GM19035 (cell line): ENCODE measurements around the gene COX8C.

Experiments used
- ATAC-seq: cut with Tn5 transposase; IDR thresholded peaks from one replicate; pipeline ENCODE4 v1.9.1; 2021; ENCODE audit not compliant: unreplicated experiment

Gene COX8C, protein sequence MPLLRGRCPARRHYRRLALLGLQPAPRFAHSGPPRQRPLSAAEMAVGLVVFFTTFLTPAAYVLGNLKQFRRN

GRCh38 chr14:93346926-93347721 is at the start of gene COX8C:
Gene COX8C, plus strand, starts transcription at chr14:93347182. Its CDS starts 87 bp downstream, at chr14:93347269.
- no peak for ATAC-seq

- no peak for ATAC-seq
Measured at GRCh38 chr14:93299416-93299815, 47.6 kb upstream of the COX8C start.

DNA sequence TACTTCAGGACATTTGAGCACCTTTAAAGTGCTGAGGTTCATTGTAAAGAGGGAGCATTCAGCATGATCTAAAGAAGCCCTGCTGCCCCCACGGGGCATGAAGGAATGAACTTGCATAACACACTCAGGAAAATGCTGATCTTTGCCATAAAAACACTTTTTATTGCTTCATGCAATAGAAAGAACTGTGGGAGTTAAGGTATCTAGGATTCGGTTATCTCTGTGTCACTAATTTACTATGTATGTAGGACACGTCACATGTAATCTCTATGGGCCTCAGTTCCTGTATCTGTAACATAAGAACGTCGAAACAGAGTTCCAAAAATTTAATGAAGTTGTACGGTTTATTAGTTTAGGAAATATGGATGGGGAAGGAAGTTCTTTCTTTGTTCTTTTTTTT is 47.1 kb upstream of the COX8C start:
- ATAC-seq, result no peak

- no peak for ATAC-seq
Measured at GRCh38 chr14:93301821-93302447, 45.0 kb upstream of the COX8C start.

GRCh38 chr14:93302688-93303581 is 44.0 kb upstream of the COX8C start:
- no peak for ATAC-seq

GRCh38 chr14:93303659-93304058 is 43.3 kb upstream of the COX8C start:
- no peak for ATAC-seq

GRCh38 chr14:93304771-93305170 is 42.2 kb upstream of the COX8C start:
- ATAC-seq, result no peak

- no peak for ATAC-seq
Measured at GRCh38 chr14:93305725-93306418, 41.1 kb upstream of the COX8C start.

DNA sequence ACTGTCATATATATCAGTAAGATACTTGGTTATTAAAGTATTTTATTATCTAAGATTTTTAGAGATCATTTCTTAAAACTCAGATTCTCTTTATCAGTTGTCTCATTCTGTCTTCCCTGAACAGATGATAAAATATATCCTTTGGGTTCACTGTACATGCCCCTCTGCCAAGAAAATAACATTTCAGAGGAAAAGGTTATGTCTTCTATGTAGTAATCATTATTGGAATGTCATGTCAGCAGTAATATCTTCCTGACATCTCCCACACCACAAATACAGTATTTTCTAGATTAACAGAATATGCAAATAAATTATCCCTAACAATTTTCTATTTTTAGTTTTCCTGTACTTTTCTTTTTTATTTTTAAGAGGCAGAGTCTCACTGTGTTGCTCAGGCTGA is 40.2 kb upstream of the COX8C start:
- ATAC-seq, result no peak

DNA sequence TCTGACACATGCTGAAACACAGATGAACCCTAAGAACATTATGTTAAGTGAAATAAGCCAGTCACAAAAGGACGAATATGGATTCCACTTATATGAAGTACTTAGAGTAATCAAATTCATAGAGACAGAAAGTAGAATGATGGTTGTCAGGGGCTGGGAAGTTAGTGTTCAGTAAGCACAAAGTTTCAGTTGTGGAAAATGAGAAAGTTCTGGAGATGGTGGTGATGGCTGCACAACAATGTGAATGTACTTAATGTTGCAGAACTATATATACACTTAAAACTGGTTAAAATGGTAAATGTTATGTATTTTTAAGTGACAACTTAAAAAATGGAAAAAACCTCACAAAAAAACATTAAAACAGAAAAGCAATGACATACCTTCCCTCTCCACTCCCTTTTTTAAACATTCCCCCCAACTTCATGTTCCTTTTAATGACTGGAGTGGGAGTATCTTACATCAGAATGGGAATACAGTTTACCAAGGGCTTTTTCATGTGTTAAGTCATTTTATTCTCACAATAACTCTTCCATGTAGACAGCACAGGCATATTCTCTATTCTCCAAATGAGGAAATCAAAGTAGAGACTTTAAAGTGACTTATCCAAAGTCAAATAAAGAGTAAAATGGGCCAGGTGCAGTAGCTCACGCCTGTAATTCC is 38.2 kb upstream of the COX8C start:
- ATAC-seq, result no peak

DNA sequence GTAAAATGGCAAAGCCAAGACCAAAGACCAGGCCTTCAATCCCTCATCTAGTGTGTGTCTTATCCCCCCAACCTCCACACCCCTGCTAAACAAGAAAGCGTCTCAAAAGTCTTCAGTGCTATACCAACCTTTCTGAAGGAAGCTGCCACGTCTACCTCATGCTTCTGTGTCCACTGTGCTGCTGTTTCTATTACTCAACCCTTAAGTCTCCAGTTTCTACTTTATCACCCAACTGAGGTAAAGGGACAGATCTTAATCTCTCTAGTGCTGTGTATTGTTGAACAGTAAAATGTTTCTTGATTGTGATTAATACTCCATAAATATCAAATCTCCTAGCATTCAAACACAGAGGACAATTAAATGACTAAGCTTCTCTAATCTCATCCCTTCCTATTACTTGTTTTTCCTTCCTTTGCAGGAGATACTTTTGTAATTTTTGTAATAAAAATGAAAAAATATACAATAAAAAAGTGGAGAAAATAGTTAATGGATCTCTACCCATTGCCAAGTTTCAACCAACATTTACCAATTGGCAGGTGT is 37.5 kb upstream of the COX8C start:
- no peak for ATAC-seq

- ATAC-seq, result no peak
Measured at GRCh38 chr14:93311082-93311481, 35.9 kb upstream of the COX8C start.

DNA sequence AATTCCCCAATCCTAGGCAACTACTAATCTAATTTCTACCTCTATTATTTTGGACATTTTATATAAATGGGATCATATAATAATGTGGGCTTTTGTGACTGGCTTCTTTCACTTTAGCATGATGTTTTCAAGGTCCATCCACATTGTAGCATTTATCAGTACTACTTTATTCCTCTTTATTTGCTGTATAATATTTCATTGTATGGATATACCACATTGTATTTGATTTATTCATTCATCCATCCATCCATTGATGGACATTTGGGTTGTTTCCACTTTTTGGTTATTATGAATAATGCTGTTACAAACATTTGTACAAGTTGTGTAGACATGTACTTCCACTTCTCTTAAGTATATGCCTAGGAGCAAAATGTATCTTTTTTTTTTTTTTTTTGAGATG is 31.4 kb upstream of the COX8C start:
- ATAC-seq, result no peak

- ATAC-seq, result no peak
Measured at GRCh38 chr14:93316716-93317115, 30.3 kb upstream of the COX8C start.

DNA sequence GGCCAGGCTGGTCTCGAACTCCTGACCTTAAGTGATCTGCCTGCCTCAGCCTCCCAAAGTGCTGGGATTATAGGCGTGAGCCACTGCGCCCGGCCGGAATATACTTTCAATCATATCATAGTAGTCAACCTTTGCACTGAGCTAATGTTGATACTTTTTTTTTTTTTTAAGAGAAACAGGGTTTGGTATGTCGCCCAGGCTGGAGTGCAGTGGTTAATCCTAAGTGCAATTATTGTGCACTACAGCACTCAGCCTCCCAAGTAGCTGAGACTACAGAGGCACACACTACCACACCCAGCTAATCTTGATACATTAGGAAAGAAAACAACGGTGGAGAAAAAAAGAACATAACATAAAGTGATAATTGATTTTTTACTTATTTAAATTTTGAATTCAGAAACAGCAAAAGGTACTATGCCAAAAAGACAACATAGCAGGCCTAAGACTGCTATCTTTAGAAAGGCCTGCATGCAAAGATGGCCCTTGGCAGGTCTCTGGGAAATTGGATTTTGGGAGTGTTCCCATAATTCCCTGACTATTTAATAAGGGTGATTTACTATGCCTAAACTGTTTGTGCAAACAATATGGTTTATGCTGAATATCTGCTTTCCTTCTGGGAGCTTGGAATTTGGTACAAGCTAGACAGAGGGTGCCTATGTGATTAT is 29.6 kb upstream of the COX8C start:
- no peak for ATAC-seq

DNA sequence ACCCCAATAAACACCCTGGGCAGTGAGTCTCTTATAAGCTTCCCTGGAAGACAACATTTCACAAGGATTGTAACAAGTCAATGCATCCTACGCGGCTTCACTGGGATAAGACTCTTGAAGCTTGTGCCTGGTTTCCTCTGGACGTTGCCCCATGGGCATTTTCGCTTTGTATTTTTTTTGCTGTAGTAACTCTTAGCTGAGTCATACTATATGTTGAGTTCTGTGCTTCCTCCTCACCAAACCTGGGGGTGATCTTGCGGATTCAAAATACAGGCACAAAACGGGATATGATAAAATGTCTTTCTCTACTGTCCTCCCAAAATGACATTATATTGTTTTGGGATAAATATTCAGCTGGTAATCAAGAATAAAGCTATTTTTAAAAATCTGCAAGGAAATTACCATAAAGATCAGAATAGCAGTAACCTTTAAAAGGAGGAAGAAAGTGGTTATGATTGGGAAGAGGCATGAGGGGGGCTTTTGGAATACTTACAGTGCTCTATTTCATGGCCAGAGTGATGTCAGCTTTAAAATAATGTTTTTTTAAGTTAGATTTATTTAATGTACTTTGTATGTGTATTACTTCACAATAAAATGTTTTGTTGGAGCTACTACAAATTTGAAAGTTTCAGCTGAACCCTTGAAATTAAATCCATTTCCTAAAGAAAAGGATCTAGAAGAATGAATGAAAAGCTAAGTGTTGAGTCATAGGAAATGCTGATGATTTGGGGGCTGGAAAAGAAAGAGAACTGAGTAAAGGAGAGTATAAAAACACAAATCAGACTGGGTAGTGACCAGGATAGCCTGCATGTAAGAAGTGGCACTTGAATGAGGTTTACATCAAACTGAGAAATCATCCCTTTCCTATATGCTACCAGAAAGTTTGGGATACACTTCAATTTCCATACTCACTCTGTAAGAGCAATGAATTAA is 28.8 kb upstream of the COX8C start:
- no peak for ATAC-seq

DNA sequence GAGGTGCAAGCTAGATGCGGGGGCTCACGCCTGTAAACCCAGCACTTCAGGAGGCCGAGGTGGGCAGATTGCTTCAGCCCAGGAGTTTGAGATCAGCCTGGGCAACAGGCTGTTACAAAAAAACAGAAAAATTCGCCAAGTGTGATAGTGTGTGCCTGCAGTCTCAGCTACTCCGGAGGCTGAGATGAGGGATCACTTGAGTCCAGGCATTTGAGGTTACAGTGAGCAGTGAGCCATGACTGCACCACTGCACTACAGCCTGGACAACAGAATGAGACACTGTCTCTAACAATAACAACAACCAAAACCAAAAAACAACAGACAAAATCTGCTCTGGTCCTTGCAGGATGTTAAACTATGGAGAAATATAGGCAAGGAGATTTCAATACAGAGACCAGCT is 28.1 kb upstream of the COX8C start:
- ATAC-seq, result no peak

DNA sequence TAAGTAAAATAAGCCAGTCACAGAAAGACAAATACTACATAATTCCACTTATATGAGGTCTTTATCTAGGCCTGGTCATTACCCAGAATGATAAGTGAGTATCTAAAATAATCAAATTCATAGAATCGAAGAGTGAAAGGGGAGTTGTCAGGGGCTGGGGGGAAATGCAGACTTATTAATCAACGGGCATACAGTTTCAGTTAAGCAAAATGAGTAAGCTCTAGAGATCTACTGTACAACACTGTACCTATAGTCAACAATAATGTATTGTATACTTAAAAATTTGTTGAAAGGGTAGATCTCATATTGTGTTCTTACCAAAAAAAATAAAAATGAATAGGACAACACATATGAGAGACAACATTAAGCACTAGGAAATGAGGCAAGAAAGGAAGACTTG is 27.5 kb upstream of the COX8C start:
- ATAC-seq, result no peak

- no peak for ATAC-seq
Measured at GRCh38 chr14:93319958-93320357, 27.0 kb upstream of the COX8C start.
